ENCODE results near the gene GTF2B. TPM values are rescaled to one million over a fixed set of nuclear protein-coding genes. Genes with fewer than 3 reads are reported as not detected.

Gene GTF2B
- total RNA-seq, 1 experiment from 2014 or later: 31.8 TPM

- no peak for TF ChIP-seq ZBTB33 (IDR thresholded peaks at IDR 0.05; ENCODE audit: extremely low read depth, insufficient replicate concordance, low read length)
- TF ChIP-seq EZH2 (IDR thresholded peaks at IDR 0.05): no peak
These were observed 13.5 kb downstream of the GTF2B start (continued) for GRCh38 chr1:88877911-88878310.

- Histone ChIP-seq H3K27me3 (ENCODE audit: insufficient read depth, low read length) (no peaks in the 10 kb centered on the region), H2AFZ (ENCODE audit: low read depth, low read length, poor library complexity, severe bottlenecking) (no peak overlapping the region), H3K27ac (ENCODE audit: low read depth, low read length) (no peak overlapping the region), H3K4me1 (ENCODE audit: control insufficient read depth in 1 of 2, insufficient read depth in 2 of 2, low read length in 2 of 2) (no peaks in the 10 kb centered on the region), H3K9me2 (ENCODE audit: insufficient read depth) (no peaks in the 10 kb centered on the region), H3K4me3 (replicated peaks in 1 of 2; ENCODE audit: low read depth in 1 of 2, low read length in 2 of 2) (no peak overlapping the region), H3K9ac (ENCODE audit: low read length) (no peak overlapping the region), H4K20me1 (ENCODE audit: insufficient read depth) (no peaks in the 10 kb centered on the region; the same call in 1 of the 2 replicates), H3K36me3 (ENCODE audit: control insufficient read depth in 1 of 2, insufficient read depth in 2 of 2, low read length in 2 of 2) (peaks cover 0 to 13% of the 10 kb centered on the region in 2 experiments; a peak in 3 of 4 replicates), H3K9me3 (ENCODE audit: control insufficient read depth in 1 of 2, insufficient read depth in 1 of 2, low read depth in 1 of 2, low read length in 2 of 2) (no peaks in the 10 kb centered on the region), H3K79me2 (ENCODE audit: insufficient read depth, low read length) (peaks cover 81% of the 10 kb centered on the region), H3K4me2 (ENCODE audit: low read length) (no peak overlapping the region)
- intact Hi-C loops (cut with micrococcal nuclease): loop anchor here (1.0 to 2.0 kb wide), 3 partner anchors 141 to 269 kb away; no protein-coding TSS in a partner anchor
- DNase-seq (ENCODE audit: low read depth, low spot score) (peak; percentile 19), ATAC-seq (no peak; the same call in 1 of the 2 replicates)
- no TSS peak for BruUV-seq (replicated peaks)
- ChIA-PET RAD21 (ENCODE audit: low non-redundant PET in 1 of 2, low total read pairs in 2 of 2, uncharacterized antibody in 2 of 2, unreplicated experiment in 2 of 2) (interaction anchor here in 1 of 2 experiments (1.5 kb wide), 1 partner anchor 222 kb away, joined by 4 read pairs; no protein-coding TSS in a partner anchor), POLR2A (interaction anchor here (1.0 to 1.8 kb wide), 3 partner anchors 11 to 15 kb away, joined by 3 to 7 read pairs (median 5); no protein-coding TSS in a partner anchor), CTCF (interaction anchor here (1.0 to 2.6 kb wide), 6 partner anchors 9 to 222 kb away, joined by 3 to 13 read pairs (median 5); partner anchors contain the start of gene GTF2B)
- TF ChIP-seq ELF1 (IDR thresholded peaks at IDR 0.05; ENCODE audit: borderline replicate concordance, low read depth) (no peak), RAD21 (IDR thresholded peaks at IDR 0.05; ENCODE audit: low read depth) (peak; percentile 69), EZH2phosphoT487 (IDR thresholded peaks at IDR 0.05; ENCODE audit: borderline replicate concordance) (no peak), ZBTB33 (IDR thresholded peaks at IDR 0.05; ENCODE audit: extremely low read depth, insufficient replicate concordance, low read length) (no peak), ZFX (IDR thresholded peaks at IDR 0.05) (no peak), JUND (IDR thresholded peaks at IDR 0.05) (no peak), CTCF (IDR thresholded peaks at IDR 0.05 in 2 of 3, conservative IDR thresholded peaks at IDR 0.05 in 1 of 3; ENCODE audit: borderline replicate concordance in 1 of 3, insufficient read depth in 1 of 3, low read depth in 2 of 3, low read length in 2 of 3) (peak in 2 of 3 experiments; percentile 61 to 69; a peak in 3 of 6 replicates)
These were observed 14.0 kb downstream of the GTF2B start for GRCh38 chr1:88877382-88877825.
